GM19438 (cell line): ENCODE data around the gene DLG5.

Experiments used
- ATAC-seq: cut with Tn5 transposase; IDR thresholded peaks from one replicate; pipeline ENCODE4 v1.9.1; 2021; ENCODE audit warnings: low read depth; ENCODE audit not compliant: unreplicated experiment

Gene DLG5

GRCh38 chr10:77893386-77893785 is 33.2 kb downstream of the DLG5 start:
- ATAC-seq: no peak

GRCh38 chr10:77892761-77893160 is 33.8 kb downstream of the DLG5 start:
- ATAC-seq: no peak

GRCh38 chr10:77892021-77892739 is 34.4 kb downstream of the DLG5 start:
- no peak for ATAC-seq

- ATAC-seq: no peak
These were observed 36.5 kb downstream of the DLG5 start for GRCh38 chr10:77890097-77890496.

- ATAC-seq: no peak
These were observed 37.2 kb downstream of the DLG5 start for GRCh38 chr10:77889277-77889903.

- ATAC-seq: no peak
These were observed 38.2 kb downstream of the DLG5 start for GRCh38 chr10:77888356-77888703.

GRCh38 chr10:77887631-77888355 is 38.8 kb downstream of the DLG5 start:
- no peak for ATAC-seq

GRCh38 chr10:77886795-77887355 is 39.7 kb downstream of the DLG5 start:
- ATAC-seq: no peak

- no peak for ATAC-seq
These were observed 42.4 kb downstream of the DLG5 start for GRCh38 chr10:77884181-77884580.

GRCh38 chr10:77881636-77882035 is 44.9 kb downstream of the DLG5 start:
- ATAC-seq: no peak

GRCh38 chr10:77881222-77881621 is 45.3 kb downstream of the DLG5 start:
- no peak for ATAC-seq

- ATAC-seq: no peak
These were observed 46.8 kb downstream of the DLG5 start for GRCh38 chr10:77879710-77880109.

- no peak for ATAC-seq
These were observed 47.5 kb downstream of the DLG5 start for GRCh38 chr10:77879065-77879464.

GRCh38 chr10:77877441-77878344 is 48.9 kb downstream of the DLG5 start:
- no peak for ATAC-seq

GRCh38 chr10:77875730-77876129 is 50.8 kb downstream of the DLG5 start:
- ATAC-seq: no peak

GRCh38 chr10:77874872-77875271 is 51.7 kb downstream of the DLG5 start:
- ATAC-seq: no peak

- ATAC-seq: peak; percentile 89
These were observed 52.8 kb downstream of the DLG5 start for GRCh38 chr10:77873536-77874380.

- no peak for ATAC-seq
These were observed 53.5 kb downstream of the DLG5 start for GRCh38 chr10:77872947-77873535.
